Mesenteric fat pad (tissue), 1 donor: ENCODE measurements around the gene CACNB2. TPM values are rescaled to one million over a fixed set of nuclear protein-coding genes. Genes with fewer than 3 reads are reported as not detected.

Experiments
- DNase-seq: peaks from one replicate; pipeline ENCODE4 v3.0.0-alpha.2; 2020; ENCODE audit warnings: low spot score
- total RNA-seq: library from RNA; stranded (reverse); fragmentation: NEBNext Ultra II Directional; extraction: Animal tissue kit (Norgen Biotek cat#: 25700); gene quantifications from one replicate; pipeline ENCODE4 v1.2.1, GENCODE V29; 2021
- donor health status: DM: yes; HTN: yes; CAD: no.

The CACNB2 gene
- total RNA-seq, 1 donor from 2014 or later = 0.19 TPM

- no peak for DNase-seq
Observed at GRCh38 chr10:18399158-18399557, 258.9 kb downstream of the CACNB2 start.

- no peak for DNase-seq
Observed at GRCh38 chr10:18400201-18400905, 260.1 kb downstream of the CACNB2 start.

GRCh38 chr10:18400906-18401245 is 260.7 kb downstream of the CACNB2 start:
- DNase-seq = no peak

- DNase-seq = no peak
Observed at GRCh38 chr10:18401416-18402195, 261.4 kb downstream of the CACNB2 start.

DNA sequence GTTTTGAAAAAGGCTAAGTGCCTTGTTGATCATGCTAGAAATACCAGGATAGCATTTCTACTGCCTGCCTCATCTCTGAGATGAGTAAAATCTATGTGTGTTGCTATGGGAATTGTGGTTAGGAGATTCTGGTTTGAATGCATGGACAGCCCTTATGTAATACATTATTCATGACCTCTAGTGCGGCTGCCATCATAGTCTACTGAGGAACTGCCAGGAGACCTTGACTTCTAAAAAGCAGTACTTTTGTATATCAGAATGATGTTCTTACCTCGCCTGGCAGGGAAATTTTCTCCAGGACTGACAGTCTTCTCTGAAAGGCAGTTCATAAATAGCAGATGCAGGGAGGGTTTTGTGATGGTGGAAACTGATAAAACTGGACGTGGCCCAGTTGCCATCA is 262.6 kb downstream of the CACNB2 start:
- DNase-seq = no peak

DNA sequence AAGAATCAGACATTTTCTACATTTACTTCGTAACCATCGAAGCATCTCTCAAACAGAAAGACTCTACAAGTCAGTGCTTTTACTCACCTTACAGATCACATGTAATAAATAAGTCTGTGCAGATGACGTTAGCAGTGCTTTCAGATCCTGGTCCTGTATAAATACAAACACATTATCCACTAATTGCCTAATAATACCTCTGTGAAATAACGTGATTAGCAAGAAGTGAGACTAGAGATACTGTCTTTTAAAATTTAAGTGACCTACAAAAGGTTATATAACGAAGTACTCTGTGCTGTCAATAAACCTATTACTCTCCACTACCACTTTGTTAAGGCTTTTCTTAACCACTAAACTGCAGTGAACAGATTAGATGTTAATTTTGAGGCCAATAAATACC is 264.3 kb downstream of the CACNB2 start:
- DNase-seq = no peak

- DNase-seq = no peak
Observed at GRCh38 chr10:18406136-18406535, 265.9 kb downstream of the CACNB2 start.

- DNase-seq = no peak
Observed at GRCh38 chr10:18409599-18410397, 269.6 kb downstream of the CACNB2 start.

GRCh38 chr10:18414061-18414460 is 273.8 kb downstream of the CACNB2 start:
- DNase-seq = no peak

- DNase-seq = no peak
Observed at GRCh38 chr10:18417950-18418527, 277.8 kb downstream of the CACNB2 start.

DNA sequence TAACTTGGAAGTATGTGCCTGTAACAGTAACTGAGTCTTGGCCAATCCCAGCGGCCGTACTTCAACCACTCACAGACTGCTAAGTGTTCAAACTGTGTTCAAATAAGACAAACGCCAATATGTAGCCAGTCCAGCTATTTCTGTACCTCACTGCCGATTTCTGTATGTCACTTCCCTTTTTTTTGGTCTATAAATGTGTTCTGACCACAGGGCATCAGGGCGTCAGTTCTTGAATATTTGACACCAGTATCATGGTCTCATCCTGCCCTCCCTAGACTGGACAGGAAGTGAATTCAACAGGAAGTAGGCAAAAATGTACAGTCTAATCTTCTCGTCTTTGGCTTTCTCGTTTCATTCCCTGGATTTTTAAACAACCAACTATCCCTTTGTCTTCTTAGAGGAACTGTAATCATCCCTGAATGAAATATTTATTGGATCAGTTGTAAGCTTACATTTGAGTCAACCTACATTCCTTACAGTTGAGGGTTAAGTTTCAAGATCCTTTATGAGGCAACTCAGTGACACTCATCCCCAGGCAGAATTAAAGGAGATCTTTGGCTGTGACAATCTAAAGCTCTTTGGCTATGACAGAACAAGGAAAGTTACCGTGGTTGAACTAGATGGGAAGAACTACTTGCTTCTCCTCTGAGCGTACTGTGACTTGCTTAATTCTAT is 278.5 kb downstream of the CACNB2 start:
- DNase-seq = no peak

DNA sequence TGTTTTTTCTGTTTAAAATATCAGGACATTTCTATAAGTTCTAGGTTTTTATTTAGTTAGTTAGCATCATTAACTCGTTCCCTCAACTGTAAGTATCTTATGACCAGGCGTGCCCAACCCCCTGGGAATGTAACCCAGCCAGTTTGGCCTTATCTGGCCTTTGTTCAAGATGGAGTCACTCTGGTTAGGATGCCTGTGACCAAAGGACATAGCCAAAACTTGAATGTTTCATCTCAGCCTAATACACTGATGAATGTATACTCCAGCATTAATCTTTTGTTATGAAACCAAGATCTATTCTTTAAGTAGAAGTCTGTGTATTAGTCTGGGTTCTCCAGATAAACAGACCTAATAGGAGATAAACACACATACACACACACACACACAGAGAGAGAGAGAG is 279.7 kb downstream of the CACNB2 start:
- DNase-seq = no peak

- no peak for DNase-seq
Observed at GRCh38 chr10:18421726-18422293, 281.6 kb downstream of the CACNB2 start.

- DNase-seq = no peak
Observed at GRCh38 chr10:18423058-18423637, 282.9 kb downstream of the CACNB2 start.

GRCh38 chr10:18424200-18424599 is 284.0 kb downstream of the CACNB2 start:
- no peak for DNase-seq

DNA sequence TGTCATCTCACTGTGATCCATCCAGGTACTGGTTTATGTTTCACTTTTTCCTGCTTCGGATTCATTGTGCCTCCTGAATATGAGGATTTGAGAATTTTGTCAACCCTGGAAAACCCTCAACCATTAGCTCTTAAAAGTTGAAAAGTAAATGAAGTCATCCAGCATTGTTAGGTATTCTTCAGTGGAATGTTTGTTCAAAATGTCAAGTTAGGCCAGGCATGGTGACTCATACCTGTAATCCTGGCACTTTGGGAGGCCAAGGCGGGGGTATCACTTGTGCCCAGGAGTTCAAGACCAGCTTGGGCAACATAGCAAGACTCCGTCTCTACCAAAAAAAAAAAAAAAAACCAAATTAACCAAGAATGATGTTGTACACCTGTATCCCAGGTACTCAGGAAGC is 289.1 kb downstream of the CACNB2 start:
- no peak for DNase-seq

DNA sequence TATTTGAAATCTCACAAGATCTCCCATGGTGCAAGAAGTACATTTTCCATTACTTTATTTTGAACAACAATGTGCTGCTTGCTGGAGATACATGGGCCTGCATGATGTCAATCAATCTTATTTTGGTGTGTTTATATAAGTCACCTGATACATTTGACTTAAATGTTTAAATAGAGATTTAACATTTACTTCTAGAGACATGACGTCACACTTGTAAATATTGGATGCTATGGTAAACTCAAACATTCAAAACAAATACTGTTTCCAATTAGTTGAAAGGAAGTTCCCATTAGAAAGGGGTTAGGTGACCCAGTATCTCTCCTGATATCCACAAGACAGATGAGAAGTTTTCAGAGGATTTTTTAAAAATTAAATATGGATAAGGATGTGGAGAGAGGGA is 296.7 kb downstream of the CACNB2 start:
- DNase-seq = no peak

DNA sequence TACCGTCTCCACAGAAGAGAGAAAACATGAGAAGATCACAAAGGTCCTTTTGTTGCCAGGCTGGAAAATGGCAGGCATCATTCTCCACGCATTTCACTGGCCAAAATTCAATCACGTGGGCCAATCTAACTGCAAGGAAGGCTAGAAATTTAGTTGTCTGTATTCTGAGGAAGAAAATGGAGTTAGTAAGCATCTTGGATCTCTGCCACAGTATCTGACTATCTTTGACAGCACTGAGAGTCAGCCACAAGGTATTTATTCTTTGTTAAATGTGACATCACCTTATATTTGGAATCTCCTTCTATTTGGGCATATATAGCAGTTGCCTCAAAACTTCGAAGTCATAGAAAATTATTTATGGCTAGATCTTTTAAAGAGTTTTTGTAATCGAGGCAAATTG is 297.3 kb downstream of the CACNB2 start:
- DNase-seq = no peak

GRCh38 chr10:18438361-18439126 is 298.3 kb downstream of the CACNB2 start:
- no peak for DNase-seq

- DNase-seq = no peak
Observed at GRCh38 chr10:18439601-18440000, 299.4 kb downstream of the CACNB2 start.
